Body of pancreas (tissue), 4 donors: Measurements from ENCODE around the gene POGZ. TPM values are rescaled to one million over a fixed set of nuclear protein-coding genes. Genes with fewer than 3 reads are reported as not detected.

Experiments used
- ATAC-seq: fragments of 150-250 bp; one replicate; pipeline ENCODE4 v1.9.1; 2016
- DNase-seq, 4 donors: peaks; one replicate each; pipeline ENCODE4 v3.0.0-alpha.2; 2019
- H3K27ac ChIP-seq, 4 donors: fragments of 200-600 bp; sonication (generic); 1 replicate in 3 of 4; 2 replicates in 1 of 4; pipeline versions ENCODE4 v1.5.1 to v1.6.1; 2016 to 2019; ENCODE audit warnings: mild to moderate bottlenecking in 1 of 4, mixed read lengths in 1 of 4, moderate library complexity in 1 of 4
- H3K27me3 ChIP-seq, 2 donors: fragments of 200-600 bp; sonication (generic); one replicate each; pipeline ENCODE4 v1.6.0; 2016; ENCODE audit warnings: mild to moderate bottlenecking in 1 of 2
- H3K36me3 ChIP-seq, 2 donors: fragments of 200-600 bp; sonication (generic); replicated peaks in 1 of 2; 2 replicates each; pipeline ENCODE4 v1.5.1; 2016; ENCODE audit warnings: low read depth in 2 of 2; ENCODE audit not compliant: insufficient read depth in 1 of 2
- H3K4me1 ChIP-seq: fragments of 200-600 bp; sonication (generic); one replicate; pipeline ENCODE4 v1.6.0; 2016
- H3K4me3 ChIP-seq, 2 donors: fragments of 200-600 bp; sonication (generic); 1 replicate in 1 of 2; 2 replicates in 1 of 2; pipeline ENCODE4 v1.5.1; 2016 to 2019
- H3K9me3 ChIP-seq, 3 donors: fragments of 200-600 bp; sonication (generic); 1 replicate in 2 of 3; 2 replicates in 1 of 3; pipeline ENCODE4 v1.5.1; 2016
- CTCF ChIP-seq, 7 experiments: fragments of 450-650 bp in 4 of 7; fragments of 200-600 bp in 3 of 7; sonication (generic) in 3 of 7; IDR thresholded peaks; one replicate each; pipeline ENCODE4 v1.5.1; 2016 to 2019; ENCODE audit warnings: antibody characterized with exemption in 7 of 7
- POLR2A ChIP-seq, 3 donors: fragments of 450-650 bp; IDR thresholded peaks; one replicate each; pipeline ENCODE4 v1.6.1; 2016; ENCODE audit warnings: antibody characterized with exemption in 3 of 3, mild to moderate bottlenecking in 2 of 3
- WGBS, 2 donors: methylation state at CpG; one replicate each; pipeline ENCODE4 v1.1.5; 2017; 5-methylcytosine and 5-hydroxymethylcytosine counted together
- intact Hi-C: fragments of 100-400 bp; cut with DNase I; formaldehyde crosslinking; loops from one replicate; pipeline ENCODE4 v1.15.1; 2023
- total RNA-seq, 2 donors: library from RNA; depleted of rRNA; stranded (reverse); fragments of >200 nt; gene quantifications; one replicate each; pipeline ENCODE4 v1.1.0, GENCODE V29; 2016

Gene POGZ
- total RNA-seq, 2 donors from 2014 or later: 29.8 to 76.8 TPM

- Histone ChIP-seq H3K27me3 (no peaks in the 10 kb centered on the region), H3K4me3 (no peak overlapping the region), H3K9me3 (no peaks in the 10 kb centered on the region), H3K27ac (no peak overlapping the region), H3K4me1 (peaks cover 22% of the 10 kb centered on the region), H3K36me3 (no peaks in the 10 kb centered on the region)
- ATAC-seq: no peak
- intact Hi-C loops: no loop called here
- 65 to 70% methylated on average over 1 of the region's 1 CpG for WGBS, 2 donors
- no peak for DNase-seq
- no peak for TF ChIP-seq POLR2A (IDR thresholded peaks at IDR 0.05)
Measured at GRCh38 chr1:151475175-151475574, 15.9 kb upstream of the POGZ start.

DNA sequence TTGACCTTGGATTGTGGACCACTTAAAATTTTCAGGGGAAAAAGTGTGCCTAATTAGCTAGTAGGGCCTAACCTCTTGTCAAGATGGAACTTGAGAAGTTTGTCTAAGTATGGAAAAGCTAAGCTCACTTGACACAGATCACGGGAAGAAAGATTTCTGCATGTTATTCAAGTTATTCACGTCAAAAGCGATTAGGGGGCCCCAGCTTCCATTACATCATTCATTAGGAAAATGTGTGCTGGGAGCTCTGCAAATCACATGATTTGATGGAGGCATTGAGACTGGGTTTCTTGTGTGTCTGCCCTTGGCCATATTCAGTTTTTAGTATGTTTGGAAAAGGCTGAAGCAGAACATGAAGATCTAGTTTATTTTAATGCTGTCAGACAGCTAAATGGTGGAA lies 15.5 kb upstream of the POGZ start:
- H3K4me3 ChIP-seq: no peak overlapping the region
- no peak for TF ChIP-seq POLR2A (IDR thresholded peaks at IDR 0.05)
- TF ChIP-seq CTCF (IDR thresholded peaks at IDR 0.05): no peak
- ATAC-seq: no peak
- no peaks in the 10 kb centered on the region for H3K27me3 ChIP-seq
- intact Hi-C loops: no loop called here
- DNase-seq: no peak
- no peaks in the 10 kb centered on the region for H3K9me3 ChIP-seq
- H3K4me1 ChIP-seq: peaks cover 22% of the 10 kb centered on the region
- no peaks in the 10 kb centered on the region for H3K36me3 ChIP-seq
- no peak overlapping the region for H3K27ac ChIP-seq
- 78 to 88% methylated on average over 3 of the region's 3 CpGs for WGBS, 2 donors

GRCh38 chr1:151472856-151473731 lies 13.8 kb upstream of the POGZ start:
- Histone ChIP-seq H3K27ac (peak overlapping the region; percentile 70 to 84 (median 75)), H3K4me1 (peaks cover 13% of the 10 kb centered on the region), H3K36me3 (no peaks in the 10 kb centered on the region), H3K4me3 (peak overlapping the region; percentile 18 to 58), H3K9me3 (no peaks in the 10 kb centered on the region), H3K27me3 (no peaks in the 10 kb centered on the region)
- WGBS, 2 donors: 1 to 2% methylated on average over 35 to 36 of the region's 36 CpGs
- ATAC-seq (peak; percentile 84), DNase-seq (peak; percentile 37 to 50 (median 48))
- intact Hi-C loops: no loop called here
- TF ChIP-seq POLR2A (IDR thresholded peaks at IDR 0.05) (peak in 2 of 3 donors; percentile 32 to 45), CTCF (IDR thresholded peaks at IDR 0.05) (no peak)

GRCh38 chr1:151465026-151465425 lies 5.7 kb upstream of the POGZ start:
- no peak overlapping the region for H3K4me3 ChIP-seq
- no peaks in the 10 kb centered on the region for H3K9me3 ChIP-seq
- DNase-seq (no peak), ATAC-seq (no peak)
- H3K4me1 ChIP-seq: no peaks in the 10 kb centered on the region
- H3K36me3 ChIP-seq: no peaks in the 10 kb centered on the region
- 17 to 24% methylated on average over 1 of the region's 1 CpG for WGBS, 2 donors
- intact Hi-C loops: no loop called here
- H3K27me3 ChIP-seq: no peaks in the 10 kb centered on the region
- no peak overlapping the region for H3K27ac ChIP-seq
- TF ChIP-seq CTCF (IDR thresholded peaks at IDR 0.05) (no peak), POLR2A (IDR thresholded peaks at IDR 0.05) (no peak)

GRCh38 chr1:151461694-151462093 lies 2.4 kb upstream of the POGZ start:
- Histone ChIP-seq H3K36me3 (no peaks in the 10 kb centered on the region), H3K27ac (no peak overlapping the region), H3K4me3 (no peak overlapping the region), H3K4me1 (peaks cover 13% of the 10 kb centered on the region), H3K9me3 (no peaks in the 10 kb centered on the region), H3K27me3 (no peaks in the 10 kb centered on the region)
- intact Hi-C loops: no loop called here
- no peak for ATAC-seq
- WGBS, 2 donors: 55 to 58% methylated on average over 5 of the region's 5 CpGs
- TF ChIP-seq POLR2A (IDR thresholded peaks at IDR 0.05) (no peak), CTCF (IDR thresholded peaks at IDR 0.05) (no peak)
- DNase-seq: no peak
